ENCODE data around the gene CFAP58.

GRCh38 chr10:104328646-104328895 lies 25.1 kb upstream of the CFAP58 start:
- no peak for TF ChIP-seq POLR2A (IDR thresholded peaks at IDR 0.05; ENCODE audit: low read depth, low read length)
- TF ChIP-seq, protein P1, sequence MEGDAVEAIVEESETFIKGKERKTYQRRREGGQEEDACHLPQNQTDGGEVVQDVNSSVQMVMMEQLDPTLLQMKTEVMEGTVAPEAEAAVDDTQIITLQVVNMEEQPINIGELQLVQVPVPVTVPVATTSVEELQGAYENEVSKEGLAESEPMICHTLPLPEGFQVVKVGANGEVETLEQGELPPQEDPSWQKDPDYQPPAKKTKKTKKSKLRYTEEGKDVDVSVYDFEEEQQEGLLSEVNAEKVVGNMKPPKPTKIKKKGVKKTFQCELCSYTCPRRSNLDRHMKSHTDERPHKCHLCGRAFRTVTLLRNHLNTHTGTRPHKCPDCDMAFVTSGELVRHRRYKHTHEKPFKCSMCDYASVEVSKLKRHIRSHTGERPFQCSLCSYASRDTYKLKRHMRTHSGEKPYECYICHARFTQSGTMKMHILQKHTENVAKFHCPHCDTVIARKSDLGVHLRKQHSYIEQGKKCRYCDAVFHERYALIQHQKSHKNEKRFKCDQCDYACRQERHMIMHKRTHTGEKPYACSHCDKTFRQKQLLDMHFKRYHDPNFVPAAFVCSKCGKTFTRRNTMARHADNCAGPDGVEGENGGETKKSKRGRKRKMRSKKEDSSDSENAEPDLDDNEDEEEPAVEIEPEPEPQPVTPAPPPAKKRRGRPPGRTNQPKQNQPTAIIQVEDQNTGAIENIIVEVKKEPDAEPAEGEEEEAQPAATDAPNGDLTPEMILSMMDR (IDR thresholded peaks at IDR 0.05; ENCODE audit: extremely low read depth in 1 of 2, insufficient read depth in 1 of 2, low read depth in 1 of 2, low read length in 2 of 2), result no peak
- no peak for TF ChIP-seq EZH2 (IDR thresholded peaks at IDR 0.05; ENCODE audit: borderline replicate concordance, low read depth, low read length, severe bottlenecking)
- no peak for TF ChIP-seq POLR2AphosphoS5 (IDR thresholded peaks at IDR 0.05; ENCODE audit: insufficient read depth, low read depth, low read length)
